Endothelial cell of umbilical vein (primary cell): ENCODE results near the gene ARGLU1. TPM values are rescaled to one million over a fixed set of nuclear protein-coding genes. Genes with fewer than 3 reads are reported as not detected.

Source experiments
- BruUV-seq: library from RNA; stranded (reverse); fragments of 400-500 nt; replicated peaks from 2 replicates; lab custom pipeline; 2021; lab: Mats Ljungman, UMichigan
- CTCF ChIA-PET: fragments of 300-600, 350-600 bp; sonication (Branson Sonifier 250); formaldehyde crosslinking; loops from one replicate; lab custom pipeline; 2021; ENCODE audit warnings: antibody characterized with exemption, inconsistent platforms; lab: Charles Lee
- POLR2A ChIA-PET: fragments of 300-600, 350-600 bp; sonication (Branson Sonifier 250); formaldehyde crosslinking; loops from one replicate; lab custom pipeline; 2021; ENCODE audit warnings: antibody characterized with exemption, inconsistent platforms; lab: Charles Lee
- DNase-seq: peaks from one replicate; pipeline ENCODE4 v3.0.0-alpha.2; 2011; ENCODE audit warnings: low read depth, low spot score
- FAIRE-seq: peaks from 2 replicates; lab custom pipeline; 2011; peaks lifted over from hg19 to GRCh38; lab: Jason Lieb, UNC
- H2AFZ ChIP-seq: 2 replicates; pipeline ENCODE4 v1.6.0; 2012; ENCODE audit warnings: low read depth, low read length, control low read depth, inconsistent platforms
- H3K27ac ChIP-seq: 2 replicates; pipeline ENCODE4 v1.5.1; 2011; ENCODE audit warnings: low read depth, mild to moderate bottlenecking, control low read depth, low read length, moderate library complexity; ENCODE audit not compliant: insufficient read depth
- H3K27me3 ChIP-seq, 2 experiments: 2 replicates each; pipeline versions ENCODE4 v1.6.0 to v1.6.1; 2011; ENCODE audit warnings: low read length in 2 of 2, mixed read lengths in 1 of 2; ENCODE audit not compliant: control insufficient read depth in 2 of 2, insufficient read depth in 2 of 2
- H3K36me3 ChIP-seq, 2 experiments: 2 replicates in 1 of 2; 3 replicates in 1 of 2; pipeline ENCODE4 v1.5.1; 2011; ENCODE audit warnings: low read length in 2 of 2, mild to moderate bottlenecking in 1 of 2, moderate library complexity in 1 of 2; ENCODE audit not compliant: control insufficient read depth in 2 of 2, insufficient read depth in 2 of 2; ENCODE audit errors: extremely low read depth in 1 of 2
- H3K4me1 ChIP-seq: 3 replicates; pipeline ENCODE4 v1.5.1; 2011; ENCODE audit warnings: mild to moderate bottlenecking, low read length; ENCODE audit not compliant: control insufficient read depth, insufficient read depth; ENCODE audit errors: extremely low read depth
- H3K4me2 ChIP-seq: 2 replicates; pipeline ENCODE4 v1.6.1; 2011; ENCODE audit warnings: low read length, control low read depth, mixed read lengths; ENCODE audit not compliant: insufficient read depth
- H3K4me3 ChIP-seq, 3 experiments: fragments of 200-600 bp in 1 of 3; sonication (generic), shearing (Covaris generic) in 1 of 3; replicated peaks in 1 of 3; 2 replicates each; pipeline ENCODE4 v1.5.1; 2011 to 2016; ENCODE audit warnings: control low read depth in 3 of 3, low read length in 3 of 3, mild to moderate bottlenecking in 2 of 3, inconsistent platforms in 1 of 3, low read depth in 1 of 3, moderate library complexity in 1 of 3; ENCODE audit not compliant: insufficient read depth in 1 of 3
- H3K79me2 ChIP-seq: 2 replicates; pipeline ENCODE4 v1.6.0; 2012; ENCODE audit warnings: low read length, inconsistent platforms; ENCODE audit not compliant: control insufficient read depth, insufficient read depth
- H3K9ac ChIP-seq: replicated peaks from 2 replicates; pipeline ENCODE3; 2011; ENCODE audit warnings: low read length, control low read depth; ENCODE audit not compliant: insufficient read depth; ENCODE audit errors: extremely low read depth
- H3K9me1 ChIP-seq: replicated peaks from 3 replicates; pipeline ENCODE4 v1.6.0; 2011; ENCODE audit warnings: mild to moderate bottlenecking, low read length; ENCODE audit not compliant: control insufficient read depth, insufficient read depth; ENCODE audit errors: extremely low read depth
- H3K9me3 ChIP-seq: replicated peaks from 2 replicates; pipeline ENCODE4 v1.5.1; 2012; ENCODE audit warnings: low read length, inconsistent platforms; ENCODE audit not compliant: control insufficient read depth, insufficient read depth
- H4K20me1 ChIP-seq: replicated peaks from 2 replicates; pipeline ENCODE3; 2011; ENCODE audit warnings: mild to moderate bottlenecking, low read length; ENCODE audit not compliant: control insufficient read depth, insufficient read depth; ENCODE audit errors: extremely low read depth
- CTCF ChIP-seq, 2 donors: IDR thresholded peaks; 1 replicate in 1 of 2; 2 replicates in 1 of 2; pipeline ENCODE4 v1.5.1; 2011; ENCODE audit warnings: low read length in 2 of 2, mild to moderate bottlenecking in 2 of 2, moderate library complexity in 2 of 2, control low read depth in 1 of 2, inconsistent platforms in 1 of 2, low read depth in 1 of 2; ENCODE audit not compliant: insufficient read depth in 1 of 2; ENCODE audit errors: extremely low read depth in 1 of 2
- EZH2 ChIP-seq: IDR thresholded peaks from 2 replicates; pipeline ENCODE4 v1.6.1; 2012; ENCODE audit warnings: borderline replicate concordance, low read depth, mild to moderate bottlenecking, moderate library complexity, low read length, inconsistent platforms; ENCODE audit not compliant: severe bottlenecking
- FOS ChIP-seq: IDR thresholded peaks from 2 replicates; pipeline ENCODE4 v1.6.1; 2011; ENCODE audit warnings: mild to moderate bottlenecking, low read length, moderate library complexity, borderline replicate concordance; ENCODE audit not compliant: insufficient read depth
- GATA2 ChIP-seq: IDR thresholded peaks from 2 replicates; pipeline ENCODE4 v1.7.0; 2011; ENCODE audit warnings: low read depth, mild to moderate bottlenecking, moderate library complexity, mixed read lengths, low read length; ENCODE audit not compliant: insufficient read length, insufficient read depth
- JUN ChIP-seq: IDR thresholded peaks from 2 replicates; pipeline ENCODE4 v1.6.1; 2011; ENCODE audit warnings: borderline replicate concordance, low read depth; ENCODE audit not compliant: insufficient read length, insufficient read depth
- MYC ChIP-seq: IDR thresholded peaks from one replicate; pipeline ENCODE4 v1.6.1; 2011; ENCODE audit warnings: mild to moderate bottlenecking, low read depth, low read length
- POLR2A ChIP-seq: IDR thresholded peaks from 2 replicates; pipeline ENCODE4 v1.6.1; 2012; ENCODE audit warnings: low read depth, mild to moderate bottlenecking, control low read depth, low read length
- POLR2AphosphoS5 ChIP-seq: IDR thresholded peaks from 2 replicates; pipeline ENCODE4 v1.6.1; 2012; ENCODE audit warnings: low read depth, mild to moderate bottlenecking, control low read depth, low read length, moderate library complexity; ENCODE audit not compliant: insufficient read depth
- dilution Hi-C: fragments of 300-500 bp; cut with MboI; formaldehyde crosslinking; loops from one replicate; pipeline ENCODE4 v1.15.0; 2019; ENCODE audit warnings: low sequenced_read_pairs; ENCODE audit not compliant: extremely low pct_ligation_motif_present
- intact Hi-C: fragments of 100-400 bp; cut with micrococcal nuclease; formaldehyde crosslinking; loops from one replicate; pipeline ENCODE4 v1.10.0; 2022
- polyA plus RNA-seq, 4 experiments: library from polyadenylated mRNA; depleted of rRNA in 3 of 4; stranded (reverse) in 3 of 4; unstranded in 1 of 4; fragments of >200 nt; gene quantifications; 2 replicates each; pipeline versions ENCODE4 v1.2.1 to v1.2.3, GENCODE V29; 2011 to 2012; ENCODE audit warnings: missing spikeins in 1 of 4
- total RNA-seq: library from RNA; stranded (reverse); gene quantifications from 2 replicates; pipeline ENCODE4 v1.2.3, GENCODE V29; 2021

Gene ARGLU1
- total and polyA plus RNA-seq, 2 donors (not counting 3 experiments of a cell fraction or from before 2014, with no cell fraction given), result 44.4 to 111 TPM

- Histone ChIP-seq H4K20me1 (no peaks in the 10 kb centered on the region), H3K36me3 (no peaks in the 10 kb centered on the region), H3K27me3 (peaks cover 0 to 2% of the 10 kb centered on the region in 2 experiments), H3K9me3 (no peaks in the 10 kb centered on the region), H3K9ac (no peak overlapping the region), H3K4me3 (no peak overlapping the region), H3K4me2 (no peak overlapping the region), H3K9me1 (no peaks in the 10 kb centered on the region), H3K79me2 (no peaks in the 10 kb centered on the region), H2AFZ (no peak overlapping the region), H3K27ac (no peak overlapping the region), H3K4me1 (peaks cover 9% of the 10 kb centered on the region)
- ChIA-PET POLR2A (no interaction called here), CTCF (no interaction called here)
- no TSS peak for BruUV-seq
- FAIRE-seq, result no peak
- TF ChIP-seq MYC (no peak), GATA2 (no peak)
- dilution Hi-C loops (no loop called here), intact Hi-C loops (no loop called here)
- DNase-seq, result no peak
Observed at GRCh38 chr13:106614874-106615273, 46.9 kb upstream of the ARGLU1 start.

GRCh38 chr13:106612688-106613087, 44.8 kb upstream of the ARGLU1 start:
- Histone ChIP-seq H3K27me3 (peaks cover 0 to 2% of the 10 kb centered on the region in 2 experiments), H3K27ac (no peak overlapping the region), H3K4me3 (no peak overlapping the region), H2AFZ (no peak overlapping the region), H3K9ac (no peak overlapping the region), H3K9me1 (no peaks in the 10 kb centered on the region), H4K20me1 (no peaks in the 10 kb centered on the region), H3K36me3 (no peaks in the 10 kb centered on the region), H3K9me3 (no peaks in the 10 kb centered on the region), H3K4me1 (peaks cover 4% of the 10 kb centered on the region), H3K4me2 (no peak overlapping the region), H3K79me2 (no peaks in the 10 kb centered on the region)
- BruUV-seq, result no TSS peak
- DNase-seq (no peak), FAIRE-seq (no peak)
- TF ChIP-seq GATA2, result no peak
- TF ChIP-seq POLR2A, result no peak
- TF ChIP-seq FOS, result no peak
- TF ChIP-seq JUN, result no peak
- no peak for TF ChIP-seq POLR2AphosphoS5
- no peak for TF ChIP-seq CTCF (IDR thresholded peaks at IDR 0.05; ENCODE audit: extremely low read depth in 1 of 2, insufficient read depth in 1 of 2, low read depth in 1 of 2, low read length in 2 of 2)
- TF ChIP-seq EZH2, result no peak
- no peak for TF ChIP-seq MYC
- intact Hi-C loops, result no loop called here
- dilution Hi-C loops, result no loop called here
- POLR2A ChIA-PET, result no interaction called here
- CTCF ChIA-PET, result no interaction called here
